ENCODE results near the gene TNKS1BP1. TPM values are rescaled to one million over a fixed set of nuclear protein-coding genes. Genes with fewer than 3 reads are reported as not detected.

Gene TNKS1BP1
- total and polyA plus RNA-seq, 9 of the 15 experiments (the other 6 are each of a cell fraction or from before 2014, with no cell fraction given), result 1.1 to 47.2 (median 10.9) TPM

DNA sequence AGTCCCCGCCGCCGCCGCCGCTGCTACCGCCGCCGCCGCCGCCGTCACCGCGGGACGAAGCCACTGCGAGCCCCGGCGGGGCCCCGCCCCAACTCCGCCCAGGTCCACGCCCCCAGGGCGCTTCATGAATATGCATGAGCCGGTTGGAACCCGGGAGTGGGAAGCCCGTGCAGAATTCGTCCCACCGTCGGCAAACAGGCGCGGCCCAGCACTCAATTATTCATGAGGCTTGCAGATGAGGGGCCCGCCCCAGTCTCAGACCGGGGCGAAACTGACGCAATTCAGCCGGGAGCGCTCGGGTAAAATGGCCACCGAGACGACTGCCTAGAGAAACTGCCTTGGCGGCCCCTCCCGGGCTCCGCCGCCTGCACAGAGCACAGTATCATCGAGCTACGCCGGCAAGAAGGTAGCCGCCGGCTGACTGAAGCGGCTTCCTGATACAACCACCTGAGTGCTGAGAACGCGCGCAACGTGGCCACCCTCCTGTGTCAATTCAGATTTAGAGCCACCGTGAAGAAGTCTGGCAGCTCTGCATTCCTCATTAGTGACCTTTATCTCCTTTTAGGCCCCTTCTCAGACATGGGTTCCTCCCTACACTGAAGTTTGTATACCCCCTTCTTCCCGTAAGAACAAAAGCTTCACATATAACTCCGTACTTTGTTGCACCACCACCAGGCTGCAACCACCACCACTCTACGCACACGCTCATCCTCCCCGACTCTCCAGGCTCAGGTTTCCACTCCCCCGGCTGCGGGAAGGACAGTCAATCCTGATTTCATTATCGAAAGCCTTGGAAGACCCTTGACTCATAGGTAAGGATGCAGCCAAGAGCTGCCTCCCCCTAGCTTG is at the start of gene TNKS1BP1 (continued):
- TF ChIP-seq PML (IDR thresholded peaks at IDR 0.05; ENCODE audit: low read length) (peak; percentile 28; the same call in 1 of the 2 replicates), MTA3 (IDR thresholded peaks at IDR 0.05; ENCODE audit: borderline replicate concordance) (peak; percentile 74; the same call in 1 of the 2 replicates), TAF1 (IDR thresholded peaks at IDR 0.05; ENCODE audit: control insufficient read depth, extremely low read depth, insufficient read depth, low read length, severe bottlenecking) (peak; percentile 74), DACH1 (IDR thresholded peaks at IDR 0.05; ENCODE audit: partially characterized antibody) (peak; percentile 2), ZNF444 (CRISPR knock-in tag; IDR thresholded peaks at IDR 0.05) (no peak), PHF8 (IDR thresholded peaks at IDR 0.05; ENCODE audit: borderline replicate concordance, low read length) (peak; percentile 76; the same call in 1 of the 2 replicates), ZEB2 (IDR thresholded peaks at IDR 0.05) (0 out of 2 replicates have a peak, but pooled peaks have one; percentile 24), UBTF (IDR thresholded peaks at IDR 0.05; ENCODE audit: borderline replicate concordance in 1 of 2, low read depth in 2 of 2, low read length in 2 of 2) (peak in 1 of 2 experiments; percentile 30; a peak in 1 of 4 replicates), BHLHE40 (IDR thresholded peaks at IDR 0.05; ENCODE audit: low read length) (peak; percentile 83), HOXB6 (CRISPR knock-in tag; IDR thresholded peaks at IDR 0.05; ENCODE audit: borderline replicate concordance) (0 out of 2 replicates have a peak, but pooled peaks have one; percentile 54), SIN3B (IDR thresholded peaks at IDR 0.05; ENCODE audit: low read depth) (peak; percentile 55; the same call in 1 of the 2 replicates), LEF1 (IDR thresholded peaks at IDR 0.05) (no peak), ZNF639 (CRISPR knock-in tag; conservative IDR thresholded peaks at IDR 0.05 in 1 of 2, IDR thresholded peaks at IDR 0.05 in 1 of 2) (peak in 1 of 2 experiments; percentile 98; a peak in 2 of 4 replicates), CTBP1 (IDR thresholded peaks at IDR 0.05; ENCODE audit: borderline replicate concordance) (peak; percentile 57), FOXP1 (CRISPR knock-in tag; IDR thresholded peaks at IDR 0.05) (0 out of 2 replicates have a peak, but pooled peaks have one; percentile 19), ATF1 (CRISPR knock-in tag; IDR thresholded peaks at IDR 0.05) (no peak), ATF1 (tag; IDR thresholded peaks at IDR 0.05) (peak; percentile 73)
- TF ChIP-seq, protein P1, sequence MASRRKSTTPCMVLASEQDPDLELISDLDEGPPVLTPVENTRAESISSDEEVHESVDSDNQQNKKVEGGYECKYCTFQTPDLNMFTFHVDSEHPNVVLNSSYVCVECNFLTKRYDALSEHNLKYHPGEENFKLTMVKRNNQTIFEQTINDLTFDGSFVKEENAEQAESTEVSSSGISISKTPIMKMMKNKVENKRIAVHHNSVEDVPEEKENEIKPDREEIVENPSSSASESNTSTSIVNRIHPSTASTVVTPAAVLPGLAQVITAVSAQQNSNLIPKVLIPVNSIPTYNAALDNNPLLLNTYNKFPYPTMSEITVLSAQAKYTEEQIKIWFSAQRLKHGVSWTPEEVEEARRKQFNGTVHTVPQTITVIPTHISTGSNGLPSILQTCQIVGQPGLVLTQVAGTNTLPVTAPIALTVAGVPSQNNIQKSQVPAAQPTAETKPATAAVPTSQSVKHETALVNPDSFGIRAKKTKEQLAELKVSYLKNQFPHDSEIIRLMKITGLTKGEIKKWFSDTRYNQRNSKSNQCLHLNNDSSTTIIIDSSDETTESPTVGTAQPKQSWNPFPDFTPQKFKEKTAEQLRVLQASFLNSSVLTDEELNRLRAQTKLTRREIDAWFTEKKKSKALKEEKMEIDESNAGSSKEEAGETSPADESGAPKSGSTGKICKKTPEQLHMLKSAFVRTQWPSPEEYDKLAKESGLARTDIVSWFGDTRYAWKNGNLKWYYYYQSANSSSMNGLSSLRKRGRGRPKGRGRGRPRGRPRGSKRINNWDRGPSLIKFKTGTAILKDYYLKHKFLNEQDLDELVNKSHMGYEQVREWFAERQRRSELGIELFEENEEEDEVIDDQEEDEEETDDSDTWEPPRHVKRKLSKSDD (conservative IDR thresholded peaks at IDR 0.05; ENCODE audit: low read length), result no peak
- TF ChIP-seq, protein P2, sequence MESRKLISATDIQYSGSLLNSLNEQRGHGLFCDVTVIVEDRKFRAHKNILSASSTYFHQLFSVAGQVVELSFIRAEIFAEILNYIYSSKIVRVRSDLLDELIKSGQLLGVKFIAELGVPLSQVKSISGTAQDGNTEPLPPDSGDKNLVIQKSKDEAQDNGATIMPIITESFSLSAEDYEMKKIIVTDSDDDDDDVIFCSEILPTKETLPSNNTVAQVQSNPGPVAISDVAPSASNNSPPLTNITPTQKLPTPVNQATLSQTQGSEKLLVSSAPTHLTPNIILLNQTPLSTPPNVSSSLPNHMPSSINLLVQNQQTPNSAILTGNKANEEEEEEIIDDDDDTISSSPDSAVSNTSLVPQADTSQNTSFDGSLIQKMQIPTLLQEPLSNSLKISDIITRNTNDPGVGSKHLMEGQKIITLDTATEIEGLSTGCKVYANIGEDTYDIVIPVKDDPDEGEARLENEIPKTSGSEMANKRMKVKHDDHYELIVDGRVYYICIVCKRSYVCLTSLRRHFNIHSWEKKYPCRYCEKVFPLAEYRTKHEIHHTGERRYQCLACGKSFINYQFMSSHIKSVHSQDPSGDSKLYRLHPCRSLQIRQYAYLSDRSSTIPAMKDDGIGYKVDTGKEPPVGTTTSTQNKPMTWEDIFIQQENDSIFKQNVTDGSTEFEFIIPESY (CRISPR knock-in tag; IDR thresholded peaks at IDR 0.05), result peak; percentile 46; the same call in 1 of the 2 replicates

Measured in K562 (cell line).